ENCODE measurements around the gene OPRM1. TPM values are rescaled to one million over a fixed set of nuclear protein-coding genes. Genes with fewer than 3 reads are reported as not detected.
A peak's percentile ranks its signal among the peaks of the same experiment; 100 is the strongest.

The OPRM1 gene
- total RNA-seq, 1 experiment from 2014 or later: not detected

DNA sequence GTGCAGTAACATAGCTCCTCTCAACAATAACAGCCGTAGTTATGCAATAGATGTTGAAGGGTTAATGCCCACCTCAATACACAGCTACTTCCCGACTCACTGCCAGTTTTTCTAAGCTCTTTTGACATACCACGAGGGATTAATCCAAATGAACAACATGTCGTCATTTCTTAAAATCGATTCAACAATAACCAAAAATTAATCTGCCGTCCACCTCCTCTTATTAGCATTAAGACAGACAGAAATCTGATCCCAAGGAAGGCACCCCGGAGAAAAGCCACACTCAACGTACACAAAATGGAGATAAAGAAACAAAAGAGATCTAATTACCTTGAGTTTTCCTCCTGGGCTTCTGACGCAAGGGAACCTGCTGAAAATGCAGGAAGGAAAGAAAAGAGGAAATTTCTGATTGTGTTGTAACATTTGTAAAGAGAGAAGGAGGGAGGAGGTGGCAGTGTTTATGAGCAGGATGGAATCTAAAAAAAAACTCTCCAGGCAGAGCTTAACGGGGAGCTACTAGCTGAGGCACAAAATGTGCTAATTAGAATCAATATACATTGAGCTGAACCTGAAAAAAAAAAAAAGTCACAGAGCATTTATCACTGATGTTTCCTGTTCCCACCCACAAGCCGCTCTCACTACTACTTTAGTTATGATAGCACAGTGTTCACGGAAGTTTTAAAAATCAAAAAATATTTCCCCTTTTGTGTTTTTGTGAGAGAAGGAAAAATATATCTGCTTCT, 208.2 kb downstream of the OPRM1 start:
- Mint-ChIP-seq H3K4me1 (peaks cover 49 to 62% of the 10 kb centered on the region in 2 experiments), H3K36me3 (ENCODE audit: insufficient read depth in 1 of 3, low read depth in 3 of 3) (no peaks in the 10 kb centered on the region; a peak in 1 of 7 replicates), H3K27ac (peak overlapping the region; percentile 90 to 99 (median 96)), H3K27me3 (ENCODE audit: low read depth) (no peaks in the 10 kb centered on the region), H3K4me3 (peak overlapping the region; percentile 52 to 72), H3K9me3 (no peaks in the 10 kb centered on the region; a peak in 1 of 5 replicates)
- H3T11ph ChIP-seq (ENCODE audit: low read length): no peak overlapping the region
- no peaks in the 10 kb centered on the region for H3K23me2 ChIP-seq (ENCODE audit: insufficient read length, low read depth, low read length, poor library complexity, severe bottlenecking)
- no peak overlapping the region for H4K91ac ChIP-seq (ENCODE audit: insufficient read length, low read depth, low read length)
- no peak overlapping the region for H4K5ac ChIP-seq (ENCODE audit: insufficient read length, low read depth, low read length)
- H2AFZ ChIP-seq (ENCODE audit: low read length): peak overlapping the region; percentile 9
- peak overlapping the region; percentile 27 for H3K27ac ChIP-seq (ENCODE audit: insufficient read length, low read depth, low read length)
- H2BK20ac ChIP-seq (ENCODE audit: low read depth, low read length, poor library complexity, severe bottlenecking): no peak overlapping the region
- no peaks in the 10 kb centered on the region for H3K9me3 ChIP-seq (ENCODE audit: control insufficient read depth, low read depth, low read length)
- H2AK5ac ChIP-seq (ENCODE audit: insufficient read length, low read length): no peak overlapping the region
- no peak for DNase-seq
- no peak overlapping the region for H3K56ac ChIP-seq (ENCODE audit: insufficient read length, low read depth, low read length)
- TF ChIP-seq CTCF (conservative IDR thresholded peaks at IDR 0.05): no peak
- peak overlapping the region; percentile 51 for H3K4me2 ChIP-seq (ENCODE audit: insufficient read depth, insufficient read length, low read length)
- no peak overlapping the region for H3K4ac ChIP-seq (ENCODE audit: low read depth, low read length)
- H2BK15ac ChIP-seq (ENCODE audit: low read depth, low read length): no peak overlapping the region
- H3K27me3 ChIP-seq (ENCODE audit: insufficient read depth, low read length): no peaks in the 10 kb centered on the region
- H2BK12ac ChIP-seq (ENCODE audit: insufficient read length, low read depth, low read length): no peak overlapping the region
- no peak overlapping the region for H2BK120ac ChIP-seq (ENCODE audit: low read depth, low read length, poor library complexity, severe bottlenecking)
- no peak overlapping the region for H3K14ac ChIP-seq (ENCODE audit: insufficient read depth, low read length)
- H4K8ac ChIP-seq (replicated peaks; ENCODE audit: insufficient read length, low read depth, low read length): no peak overlapping the region
- H3K18ac ChIP-seq (ENCODE audit: insufficient read length, low read depth, low read length): no peak overlapping the region
- H4K20me1 ChIP-seq (ENCODE audit: control insufficient read depth, insufficient read depth, insufficient read length): no peaks in the 10 kb centered on the region
- no peak overlapping the region for H3K9ac ChIP-seq (ENCODE audit: extremely low read depth, insufficient read length, low read length)
- no peak overlapping the region for H3K23ac ChIP-seq (ENCODE audit: insufficient read length, low read depth, low read length)
- peaks cover 12% of the 10 kb centered on the region; the same call in 1 of the 2 replicates for H3K4me1 ChIP-seq (ENCODE audit: insufficient read depth, low read length)
- no peaks in the 10 kb centered on the region for H3K79me1 ChIP-seq (ENCODE audit: insufficient read depth, low read depth, low read length, poor library complexity, severe bottlenecking)
- no peak overlapping the region for H2BK5ac ChIP-seq (ENCODE audit: insufficient read length, low read length)
- WGBS (ENCODE audit: extremely low coverage, insufficient read length, low lambda C conversion rate): no CpG with 5 or more reads among the region's 12 CpGs
- H3K79me2 ChIP-seq (ENCODE audit: insufficient read depth, low read length): no peaks in the 10 kb centered on the region

Measured in H9 (cell line).